Measurements from ENCODE around the gene ACAP2. TPM values are rescaled to one million over a fixed set of nuclear protein-coding genes. Genes with fewer than 3 reads are reported as not detected.

Gene ACAP2
- total RNA-seq, 1 experiment from 2014 or later = 57.9 TPM

DNA sequence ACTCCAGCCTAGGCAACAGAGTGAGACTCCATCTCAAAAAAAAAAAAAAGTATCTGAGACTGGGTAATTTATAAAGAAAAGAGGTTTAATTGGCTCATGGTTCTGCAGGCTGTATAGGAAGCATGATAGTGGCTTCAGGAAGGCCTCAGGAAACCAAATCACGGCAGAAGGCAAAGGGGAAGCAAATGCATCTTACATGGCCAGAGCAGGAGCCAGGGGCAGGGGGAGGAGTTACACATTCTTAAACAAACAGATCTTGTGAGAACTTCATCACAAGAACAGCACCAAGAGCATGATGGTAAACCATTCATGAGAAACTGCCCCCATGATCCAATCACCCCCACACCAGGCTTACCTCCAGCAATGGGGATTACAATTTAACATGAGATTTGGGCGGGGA is 37.2 kb downstream of the ACAP2 start:
- H3K27me3 ChIP-seq (ENCODE audit: control insufficient read depth, insufficient read depth, low read length) = no peaks in the 10 kb centered on the region
- ATAC-seq (no peak), DNase-seq (ENCODE audit: low read depth, low spot score) (no peak)
- CTCF ChIA-PET = no interaction called here
- intact Hi-C loops (cut with micrococcal nuclease; ENCODE audit: unreplicated experiment) = no loop called here
- in situ Hi-C loops (cut with HindIII; ENCODE audit: low pct_unique_long_range_greater_than_20kb, low sequenced_read_pairs) = no loop called here
- H3K36me3 ChIP-seq (ENCODE audit: control insufficient read depth, insufficient read depth, low read length) = no peaks in the 10 kb centered on the region
- peaks cover 5% of the 10 kb centered on the region; the same call in 1 of the 2 replicates for H3K9me3 ChIP-seq (ENCODE audit: control insufficient read depth, insufficient read depth, low read depth, low read length)
- POLR2A ChIA-PET = no interaction called here
- H3K4me1 ChIP-seq (ENCODE audit: control insufficient read depth, insufficient read depth, low read length) = peaks cover 3% of the 10 kb centered on the region; the same call in 1 of the 2 replicates
- no peak overlapping the region for H3K27ac ChIP-seq (ENCODE audit: low read length)
- no peak overlapping the region for H3K4me3 ChIP-seq (ENCODE audit: low read depth in 2 of 2, low read length in 2 of 2)
- no TSS peak for BruUV-seq (replicated peaks)
- no peak for TF ChIP-seq POLR2AphosphoS5 (IDR thresholded peaks at IDR 0.05; ENCODE audit: low read depth, low read length)
- TF ChIP-seq, protein P1, sequence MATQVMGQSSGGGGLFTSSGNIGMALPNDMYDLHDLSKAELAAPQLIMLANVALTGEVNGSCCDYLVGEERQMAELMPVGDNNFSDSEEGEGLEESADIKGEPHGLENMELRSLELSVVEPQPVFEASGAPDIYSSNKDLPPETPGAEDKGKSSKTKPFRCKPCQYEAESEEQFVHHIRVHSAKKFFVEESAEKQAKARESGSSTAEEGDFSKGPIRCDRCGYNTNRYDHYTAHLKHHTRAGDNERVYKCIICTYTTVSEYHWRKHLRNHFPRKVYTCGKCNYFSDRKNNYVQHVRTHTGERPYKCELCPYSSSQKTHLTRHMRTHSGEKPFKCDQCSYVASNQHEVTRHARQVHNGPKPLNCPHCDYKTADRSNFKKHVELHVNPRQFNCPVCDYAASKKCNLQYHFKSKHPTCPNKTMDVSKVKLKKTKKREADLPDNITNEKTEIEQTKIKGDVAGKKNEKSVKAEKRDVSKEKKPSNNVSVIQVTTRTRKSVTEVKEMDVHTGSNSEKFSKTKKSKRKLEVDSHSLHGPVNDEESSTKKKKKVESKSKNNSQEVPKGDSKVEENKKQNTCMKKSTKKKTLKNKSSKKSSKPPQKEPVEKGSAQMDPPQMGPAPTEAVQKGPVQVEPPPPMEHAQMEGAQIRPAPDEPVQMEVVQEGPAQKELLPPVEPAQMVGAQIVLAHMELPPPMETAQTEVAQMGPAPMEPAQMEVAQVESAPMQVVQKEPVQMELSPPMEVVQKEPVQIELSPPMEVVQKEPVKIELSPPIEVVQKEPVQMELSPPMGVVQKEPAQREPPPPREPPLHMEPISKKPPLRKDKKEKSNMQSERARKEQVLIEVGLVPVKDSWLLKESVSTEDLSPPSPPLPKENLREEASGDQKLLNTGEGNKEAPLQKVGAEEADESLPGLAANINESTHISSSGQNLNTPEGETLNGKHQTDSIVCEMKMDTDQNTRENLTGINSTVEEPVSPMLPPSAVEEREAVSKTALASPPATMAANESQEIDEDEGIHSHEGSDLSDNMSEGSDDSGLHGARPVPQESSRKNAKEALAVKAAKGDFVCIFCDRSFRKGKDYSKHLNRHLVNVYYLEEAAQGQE (IDR thresholded peaks at IDR 0.05; ENCODE audit: insufficient read depth in 1 of 2, low read depth in 2 of 2, low read length in 1 of 2) = no peak
- TF ChIP-seq TCF7L2 (IDR thresholded peaks at IDR 0.05; ENCODE audit: low read depth, low read length) = no peak
- TF ChIP-seq SIN3A (IDR thresholded peaks at IDR 0.05; ENCODE audit: borderline replicate concordance, insufficient read depth, low read depth, low read length) = no peak
- TF ChIP-seq, protein P2, sequence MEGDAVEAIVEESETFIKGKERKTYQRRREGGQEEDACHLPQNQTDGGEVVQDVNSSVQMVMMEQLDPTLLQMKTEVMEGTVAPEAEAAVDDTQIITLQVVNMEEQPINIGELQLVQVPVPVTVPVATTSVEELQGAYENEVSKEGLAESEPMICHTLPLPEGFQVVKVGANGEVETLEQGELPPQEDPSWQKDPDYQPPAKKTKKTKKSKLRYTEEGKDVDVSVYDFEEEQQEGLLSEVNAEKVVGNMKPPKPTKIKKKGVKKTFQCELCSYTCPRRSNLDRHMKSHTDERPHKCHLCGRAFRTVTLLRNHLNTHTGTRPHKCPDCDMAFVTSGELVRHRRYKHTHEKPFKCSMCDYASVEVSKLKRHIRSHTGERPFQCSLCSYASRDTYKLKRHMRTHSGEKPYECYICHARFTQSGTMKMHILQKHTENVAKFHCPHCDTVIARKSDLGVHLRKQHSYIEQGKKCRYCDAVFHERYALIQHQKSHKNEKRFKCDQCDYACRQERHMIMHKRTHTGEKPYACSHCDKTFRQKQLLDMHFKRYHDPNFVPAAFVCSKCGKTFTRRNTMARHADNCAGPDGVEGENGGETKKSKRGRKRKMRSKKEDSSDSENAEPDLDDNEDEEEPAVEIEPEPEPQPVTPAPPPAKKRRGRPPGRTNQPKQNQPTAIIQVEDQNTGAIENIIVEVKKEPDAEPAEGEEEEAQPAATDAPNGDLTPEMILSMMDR (IDR thresholded peaks at IDR 0.05) = no peak

DNA sequence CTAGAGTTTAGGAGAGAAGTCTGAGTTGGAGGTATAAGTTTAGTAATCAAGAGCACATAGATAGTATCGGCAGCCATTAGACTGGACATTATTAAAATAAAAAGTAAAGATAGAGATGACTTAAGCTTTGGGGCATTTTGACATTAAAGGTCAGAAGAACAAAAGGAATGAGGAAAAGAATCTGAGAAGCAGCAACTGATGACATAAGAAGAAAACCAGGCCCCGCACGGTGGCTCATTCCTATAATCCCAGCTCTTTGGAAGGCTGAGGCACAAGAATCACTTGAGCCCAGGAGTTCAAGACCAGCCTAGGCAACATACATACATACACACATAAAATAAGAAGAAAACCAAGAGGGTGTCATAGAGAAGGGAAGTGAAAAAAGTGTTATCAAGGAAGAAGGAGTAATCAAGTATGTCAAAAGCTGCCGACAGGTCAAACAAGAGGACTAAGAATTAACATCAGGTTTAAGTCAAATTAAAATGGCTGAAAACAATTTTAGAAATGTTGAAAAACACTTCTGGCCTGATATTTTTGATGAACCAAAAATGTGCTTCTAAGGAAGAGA is 38.9 kb downstream of the ACAP2 start:
- BruUV-seq (replicated peaks) = no TSS peak
- CTCF ChIA-PET = no interaction called here
- in situ Hi-C loops (cut with HindIII; ENCODE audit: low pct_unique_long_range_greater_than_20kb, low sequenced_read_pairs) = no loop called here
- intact Hi-C loops (cut with micrococcal nuclease; ENCODE audit: unreplicated experiment) = no loop called here
- no peaks in the 10 kb centered on the region for H3K36me3 ChIP-seq (ENCODE audit: control insufficient read depth, insufficient read depth, low read length)
- POLR2A ChIA-PET = no interaction called here
- peaks cover 2% of the 10 kb centered on the region; the same call in 1 of the 2 replicates for H3K9me3 ChIP-seq (ENCODE audit: control insufficient read depth, insufficient read depth, low read depth, low read length)
- H3K27me3 ChIP-seq (ENCODE audit: control insufficient read depth, insufficient read depth, low read length) = no peaks in the 10 kb centered on the region
- ATAC-seq (no peak), DNase-seq (ENCODE audit: low read depth, low spot score) (no peak)
- peaks cover 3% of the 10 kb centered on the region; the same call in 1 of the 2 replicates for H3K4me1 ChIP-seq (ENCODE audit: control insufficient read depth, insufficient read depth, low read length)
- TF ChIP-seq POLR2AphosphoS5 (IDR thresholded peaks at IDR 0.05; ENCODE audit: low read depth, low read length) = no peak
- H3K27ac ChIP-seq (ENCODE audit: low read length) = no peak overlapping the region
- no peak overlapping the region for H3K4me3 ChIP-seq (ENCODE audit: low read depth in 2 of 2, low read length in 2 of 2)

DNA sequence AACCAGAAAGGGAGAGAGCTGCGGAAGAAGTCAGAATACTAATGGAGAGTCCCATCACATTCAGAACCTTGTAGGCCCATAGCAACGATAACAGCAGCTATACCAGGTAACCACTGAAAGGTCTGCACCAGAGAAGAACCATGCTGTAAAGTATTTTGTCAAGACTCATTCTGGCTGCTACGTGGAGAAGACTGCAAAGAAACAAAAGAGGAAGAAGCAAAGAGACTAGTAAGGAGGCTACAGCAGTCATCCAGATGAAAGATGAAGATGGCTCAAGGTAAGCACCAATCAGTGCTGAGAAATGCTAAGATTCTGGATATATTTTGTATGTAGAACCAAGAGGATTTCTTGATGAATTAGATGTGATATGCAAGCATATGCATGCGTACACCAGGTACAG is 39.6 kb downstream of the ACAP2 start:
- in situ Hi-C loops (cut with HindIII; ENCODE audit: low pct_unique_long_range_greater_than_20kb, low sequenced_read_pairs) = no loop called here
- Histone ChIP-seq H3K36me3 (ENCODE audit: control insufficient read depth, insufficient read depth, low read length) (no peaks in the 10 kb centered on the region), H3K4me3 (ENCODE audit: low read depth in 2 of 2, low read length in 2 of 2) (no peak overlapping the region), H3K4me1 (ENCODE audit: control insufficient read depth, insufficient read depth, low read length) (peaks cover 3% of the 10 kb centered on the region; the same call in 1 of the 2 replicates), H3K27me3 (ENCODE audit: control insufficient read depth, insufficient read depth, low read length) (no peaks in the 10 kb centered on the region), H3K9me3 (ENCODE audit: control insufficient read depth, insufficient read depth, low read depth, low read length) (no peaks in the 10 kb centered on the region), H3K27ac (ENCODE audit: low read length) (no peak overlapping the region)
- ATAC-seq (no peak), DNase-seq (ENCODE audit: low read depth, low spot score) (no peak)
- no TSS peak for BruUV-seq (replicated peaks)
- TF ChIP-seq, protein P1 (IDR thresholded peaks at IDR 0.05; ENCODE audit: insufficient read depth in 1 of 2, low read depth in 2 of 2, low read length in 1 of 2) = no peak
- TF ChIP-seq SIN3A (IDR thresholded peaks at IDR 0.05; ENCODE audit: borderline replicate concordance, insufficient read depth, low read depth, low read length) (no peak), POLR2AphosphoS5 (IDR thresholded peaks at IDR 0.05; ENCODE audit: low read depth, low read length) (no peak), TCF7L2 (IDR thresholded peaks at IDR 0.05; ENCODE audit: low read depth, low read length) (no peak)
- TF ChIP-seq, protein P2 (IDR thresholded peaks at IDR 0.05) = no peak
- intact Hi-C loops (cut with micrococcal nuclease; ENCODE audit: unreplicated experiment) = no loop called here
- CTCF ChIA-PET = no interaction called here
- POLR2A ChIA-PET = no interaction called here
